ENCODE measurements around the gene ARMC12. TPM values are rescaled to one million over a fixed set of nuclear protein-coding genes. Genes with fewer than 3 reads are reported as not detected.

Gene ARMC12
- total and polyA plus RNA-seq, 2 of the 13 experiments (the other 11 are each of a cell fraction or from before 2014, with no cell fraction given) = 1.3 TPM; not detected in 1

DNA sequence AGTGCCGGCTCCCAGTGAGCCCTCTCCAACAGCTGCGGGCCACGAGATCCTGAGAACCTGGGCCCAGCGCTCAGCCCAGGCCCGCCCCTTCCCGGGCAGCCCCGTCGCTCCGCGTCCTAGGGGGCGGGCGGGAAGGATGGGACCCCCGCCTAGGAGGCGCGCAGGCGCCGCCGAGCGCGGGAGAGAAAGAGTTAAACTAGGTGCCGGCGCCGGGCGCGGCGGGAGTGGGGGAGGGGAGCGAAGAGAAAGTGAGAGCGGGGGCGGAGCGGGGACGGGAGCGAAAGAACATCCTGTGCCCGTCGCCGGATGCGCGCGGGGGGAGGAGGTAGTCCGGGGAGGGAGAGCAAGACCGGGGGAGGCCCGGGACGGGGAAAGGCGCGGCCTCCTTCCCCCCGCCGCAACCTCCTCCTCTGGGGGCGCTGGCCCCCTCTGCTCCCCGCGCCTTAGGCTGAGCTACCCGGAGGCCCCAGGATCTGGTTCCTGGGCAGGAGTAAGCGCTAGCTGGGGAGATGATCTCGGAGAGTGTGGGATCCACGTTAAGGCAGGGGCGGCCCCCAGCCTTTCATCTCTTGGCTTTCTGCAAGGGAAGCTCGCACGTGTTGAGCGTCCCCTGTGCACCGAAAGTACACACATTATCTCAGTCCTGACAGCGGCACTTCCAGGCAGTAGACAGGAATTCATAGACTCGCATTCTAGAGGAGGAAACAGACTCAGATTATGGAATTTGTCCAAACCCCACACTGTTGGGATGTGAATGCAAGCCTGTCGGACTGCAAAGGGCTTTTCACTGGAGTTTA, 4.9 kb upstream of the ARMC12 start (continued):
- TF ChIP-seq ATF5 (CRISPR knock-in tag; IDR thresholded peaks at IDR 0.05; ENCODE audit: low read depth) (no peak; the same call in 1 of the 2 replicates), TERF1 (CRISPR knock-in tag; IDR thresholded peaks at IDR 0.05) (peak; percentile 78; the same call in 1 of the 2 replicates), ZNF7 (CRISPR knock-in tag; IDR thresholded peaks at IDR 0.05) (peak; percentile 38; the same call in 1 of the 2 replicates), ZBTB7A (CRISPR knock-in tag; IDR thresholded peaks at IDR 0.05) (peak; percentile 54), GABPA (IDR thresholded peaks at IDR 0.05; ENCODE audit: low read depth, low read length) (no peak), GABPA (CRISPR knock-in tag; IDR thresholded peaks at IDR 0.05; ENCODE audit: low read depth) (peak; percentile 70), ZNF260 (CRISPR knock-in tag; IDR thresholded peaks at IDR 0.05; ENCODE audit: borderline replicate concordance, low read depth) (no peak), MBNL3 (CRISPR knock-in tag; conservative IDR thresholded peaks at IDR 0.05) (no peak), SUZ12 (IDR thresholded peaks at IDR 0.05; ENCODE audit: low read depth, low read length) (no peak), SIN3B (IDR thresholded peaks at IDR 0.05; ENCODE audit: low read length) (no peak), FOXK1 (CRISPR knock-in tag; IDR thresholded peaks at IDR 0.05; ENCODE audit: borderline replicate concordance, low read depth) (no peak; the same call in 1 of the 2 replicates), ZNF564 (CRISPR knock-in tag; IDR thresholded peaks at IDR 0.05) (no peak; the same call in none of the 2 replicates), ZNF616 (CRISPR knock-in tag; IDR thresholded peaks at IDR 0.05; ENCODE audit: low read depth) (no peak; the same call in 1 of the 2 replicates), PHF20 (CRISPR knock-in tag; IDR thresholded peaks at IDR 0.05) (peak; percentile 73), ZNF550 (CRISPR knock-in tag; IDR thresholded peaks at IDR 0.05; ENCODE audit: borderline replicate concordance) (peak; percentile 83; the same call in 1 of the 2 replicates), MATR3 (CRISPR knock-in tag; IDR thresholded peaks at IDR 0.05) (no peak), ARID2 (CRISPR knock-in tag; IDR thresholded peaks at IDR 0.05; ENCODE audit: borderline replicate concordance) (peak; percentile 26; the same call in 1 of the 2 replicates)
- TF ChIP-seq, protein P1, sequence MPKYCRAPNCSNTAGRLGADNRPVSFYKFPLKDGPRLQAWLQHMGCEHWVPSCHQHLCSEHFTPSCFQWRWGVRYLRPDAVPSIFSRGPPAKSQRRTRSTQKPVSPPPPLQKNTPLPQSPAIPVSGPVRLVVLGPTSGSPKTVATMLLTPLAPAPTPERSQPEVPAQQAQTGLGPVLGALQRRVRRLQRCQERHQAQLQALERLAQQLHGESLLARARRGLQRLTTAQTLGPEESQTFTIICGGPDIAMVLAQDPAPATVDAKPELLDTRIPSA (CRISPR knock-in tag; IDR thresholded peaks at IDR 0.05; ENCODE audit: borderline replicate concordance) = no peak
- TF ChIP-seq, protein P2, sequence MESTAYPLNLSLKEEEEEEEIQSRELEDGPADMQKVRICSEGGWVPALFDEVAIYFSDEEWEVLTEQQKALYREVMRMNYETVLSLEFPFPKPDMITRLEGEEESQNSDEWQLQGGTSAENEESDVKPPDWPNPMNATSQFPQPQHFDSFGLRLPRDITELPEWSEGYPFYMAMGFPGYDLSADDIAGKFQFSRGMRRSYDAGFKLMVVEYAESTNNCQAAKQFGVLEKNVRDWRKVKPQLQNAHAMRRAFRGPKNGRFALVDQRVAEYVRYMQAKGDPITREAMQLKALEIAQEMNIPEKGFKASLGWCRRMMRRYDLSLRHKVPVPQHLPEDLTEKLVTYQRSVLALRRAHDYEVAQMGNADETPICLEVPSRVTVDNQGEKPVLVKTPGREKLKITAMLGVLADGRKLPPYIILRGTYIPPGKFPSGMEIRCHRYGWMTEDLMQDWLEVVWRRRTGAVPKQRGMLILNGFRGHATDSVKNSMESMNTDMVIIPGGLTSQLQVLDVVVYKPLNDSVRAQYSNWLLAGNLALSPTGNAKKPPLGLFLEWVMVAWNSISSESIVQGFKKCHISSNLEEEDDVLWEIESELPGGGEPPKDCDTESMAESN (CRISPR knock-in tag; conservative IDR thresholded peaks at IDR 0.05) = 0 out of 2 replicates have a peak, but pooled peaks have one; percentile 49
- TF ChIP-seq, protein P3, sequence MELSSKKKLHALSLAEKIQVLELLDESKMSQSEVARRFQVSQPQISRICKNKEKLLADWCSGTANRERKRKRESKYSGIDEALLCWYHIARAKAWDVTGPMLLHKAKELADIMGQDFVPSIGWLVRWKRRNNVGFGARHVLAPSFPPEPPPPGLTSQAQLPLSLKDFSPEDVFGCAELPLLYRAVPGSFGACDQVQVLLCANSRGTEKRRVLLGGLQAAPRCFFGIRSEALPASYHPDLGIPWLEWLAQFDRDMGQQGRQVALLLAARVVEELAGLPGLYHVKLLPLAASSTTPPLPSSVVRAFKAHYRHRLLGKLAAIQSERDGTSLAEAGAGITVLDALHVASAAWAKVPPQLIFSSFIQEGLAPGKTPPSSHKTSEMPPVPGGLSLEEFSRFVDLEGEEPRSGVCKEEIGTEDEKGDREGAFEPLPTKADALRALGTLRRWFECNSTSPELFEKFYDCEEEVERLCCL (CRISPR knock-in tag; IDR thresholded peaks at IDR 0.05; ENCODE audit: borderline replicate concordance) = no peak
- TF ChIP-seq, protein P4, sequence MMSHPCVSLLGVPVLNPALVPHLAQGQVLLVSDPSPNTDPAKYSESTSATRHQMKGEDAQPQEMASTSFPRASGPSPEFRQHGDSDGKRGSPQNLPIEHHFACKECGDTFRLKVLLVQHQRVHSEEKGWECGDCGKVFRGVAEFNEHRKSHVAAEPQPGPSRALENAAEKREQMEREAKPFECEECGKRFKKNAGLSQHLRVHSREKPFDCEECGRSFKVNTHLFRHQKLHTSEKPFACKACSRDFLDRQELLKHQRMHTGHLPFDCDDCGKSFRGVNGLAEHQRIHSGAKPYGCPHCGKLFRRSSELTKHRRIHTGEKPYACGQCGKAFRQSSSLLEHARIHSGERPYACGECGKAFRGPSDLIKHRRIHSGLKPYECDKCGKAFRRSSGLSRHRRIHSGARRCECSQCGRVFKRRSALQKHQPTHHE (CRISPR knock-in tag; IDR thresholded peaks at IDR 0.05; ENCODE audit: borderline replicate concordance) = peak; percentile 44

Data from HepG2 (cell line).